SH-SY5Y (cell line): ENCODE results near the gene DSCAML1.

Source experiments
- GATA2 ChIP-seq: IDR thresholded peaks from 2 replicates; pipeline ENCODE4 v1.6.1; 2011; ENCODE audit warnings: mild to moderate bottlenecking, low read depth, low read length
- GATA3 ChIP-seq: IDR thresholded peaks from 2 replicates; pipeline ENCODE4 v1.6.1; 2011; ENCODE audit warnings: low read depth, mild to moderate bottlenecking, low read length, moderate library complexity

DNA sequence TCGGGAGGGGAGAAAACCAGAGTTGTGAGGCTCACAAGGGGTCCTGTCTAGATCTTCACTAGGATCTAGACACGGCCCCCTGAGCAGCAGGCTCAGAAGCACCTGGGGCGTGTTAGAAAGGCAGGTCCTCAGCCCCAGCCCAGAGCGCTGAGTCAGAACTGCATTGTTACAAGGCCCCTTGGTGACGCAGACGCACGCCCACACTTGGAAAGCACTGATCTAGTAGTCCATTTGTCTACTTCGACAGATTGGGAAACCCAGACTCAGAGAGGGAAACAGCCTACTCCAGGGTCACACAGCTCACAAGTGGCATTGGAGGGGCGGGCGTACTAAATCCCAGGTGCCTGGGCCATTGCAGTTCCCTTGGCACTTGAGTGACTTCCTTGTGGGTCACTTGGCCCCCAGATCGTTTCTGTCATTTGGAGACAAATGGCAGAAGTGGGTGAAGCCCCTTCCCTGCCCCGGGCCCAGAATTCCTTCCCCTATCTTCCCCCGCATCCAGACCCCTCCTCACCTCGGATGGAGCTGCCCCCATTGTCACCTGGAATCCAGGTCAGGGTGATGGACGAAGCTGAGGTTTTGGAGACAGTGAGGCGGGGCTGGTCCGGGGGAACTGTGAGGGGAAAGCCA lies 358.5 kb downstream of the DSCAML1 start:
- no peak for TF ChIP-seq GATA2
- TF ChIP-seq GATA3 = no peak
